Neural progenitor cell (in vitro differentiated cells): ENCODE results near the gene C2CD3. TPM values are rescaled to one million over a fixed set of nuclear protein-coding genes. Genes with fewer than 3 reads are reported as not detected.

Experiments used
- DNase-seq: peaks from one replicate; pipeline ENCODE4 v3.0.0-alpha.2; 2016; ENCODE audit warnings: low spot score
- H2AFZ ChIP-seq: fragments of 200-600 bp; sonication (generic); replicated peaks from 2 replicates; pipeline ENCODE4 v1.6.1; 2016; ENCODE audit warnings: antibody characterized with exemption
- H3F3A ChIP-seq: fragments of 200-600 bp; sonication (generic); 2 replicates; pipeline ENCODE4 v1.6.1; 2016; ENCODE audit warnings: antibody characterized with exemption, low read depth
- H3K27ac ChIP-seq: fragments of 200-600 bp; sonication (generic); 2 replicates; pipeline ENCODE4 v1.5.1; 2016; ENCODE audit warnings: mild to moderate bottlenecking
- H3K27me3 ChIP-seq: fragments of 200-600 bp; sonication (generic); 2 replicates; pipeline ENCODE4 v1.6.1; 2016; ENCODE audit warnings: mild to moderate bottlenecking, moderate library complexity
- H3K36me3 ChIP-seq: fragments of 200-600 bp; sonication (generic); 2 replicates; pipeline ENCODE4 v1.5.1; 2016
- H3K4me1 ChIP-seq: fragments of 200-600 bp; sonication (generic); 2 replicates; pipeline ENCODE4 v1.6.1; 2016; ENCODE audit warnings: mixed run types
- H3K4me2 ChIP-seq: fragments of 200-600 bp; sonication (generic); 2 replicates; pipeline ENCODE4 v1.6.1; 2016
- H3K4me3 ChIP-seq: fragments of 200-600 bp; sonication (generic); 2 replicates; pipeline ENCODE4 v1.5.1; 2016
- H3K79me2 ChIP-seq: fragments of 200-600 bp; sonication (generic); 2 replicates; pipeline ENCODE4 v1.6.1; 2016; ENCODE audit warnings: low read depth
- H3K9ac ChIP-seq: fragments of 200-600 bp; sonication (generic); 2 replicates; pipeline ENCODE4 v1.6.1; 2016
- H3K9me3 ChIP-seq: fragments of 200-600 bp; sonication (generic); 2 replicates; pipeline ENCODE4 v1.5.1; 2016; ENCODE audit warnings: low read depth
- H4K20me1 ChIP-seq: fragments of 200-600 bp; sonication (generic); 2 replicates; pipeline ENCODE4 v1.6.1; 2016; ENCODE audit warnings: low read depth
- H3K27ac Mint-ChIP-seq: 3 replicates; pipeline ENCODE4 v1.8.0; 2021; ENCODE audit warnings: mixed read lengths
- H3K27me3 Mint-ChIP-seq: 2 replicates; pipeline ENCODE4 v1.8.0; 2022; ENCODE audit warnings: low read depth, mild to moderate bottlenecking, inconsistent platforms, moderate library complexity, mixed read lengths; ENCODE audit not compliant: insufficient read depth
- H3K36me3 Mint-ChIP-seq: 3 replicates; pipeline ENCODE4 v1.8.0; 2021; ENCODE audit warnings: mixed read lengths
- H3K4me1 Mint-ChIP-seq: 3 replicates; pipeline ENCODE4 v1.8.0; 2021; ENCODE audit warnings: mixed read lengths
- H3K4me3 Mint-ChIP-seq: 3 replicates; pipeline ENCODE4 v1.8.0; 2021; ENCODE audit warnings: mild to moderate bottlenecking, moderate library complexity, mixed read lengths
- H3K9me3 Mint-ChIP-seq: 3 replicates; pipeline ENCODE4 v1.8.0; 2020; ENCODE audit warnings: mixed read lengths
- EZH2 ChIP-seq: fragments of 200-600 bp; sonication (generic); IDR thresholded peaks from 2 replicates; pipeline ENCODE4 v1.6.1; 2017; ENCODE audit warnings: antibody characterized with exemption, mild to moderate bottlenecking, moderate library complexity
- EZH2phosphoT487 ChIP-seq: fragments of 200-600 bp; sonication (generic); IDR thresholded peaks from 2 replicates; pipeline ENCODE4 v1.6.1; 2017; ENCODE audit warnings: antibody characterized with exemption
- total RNA-seq: library from RNA; depleted of rRNA; stranded (reverse); fragments of >200 nt; gene quantifications from 2 replicates; pipeline ENCODE4 v1.2.3, GENCODE V29; 2015; ENCODE audit warnings: low replicate concordance
- TF ChIP-seq, protein P1 (sequence below): fragments of 200-600 bp; sonication (generic); IDR thresholded peaks from 2 replicates; pipeline ENCODE4 v1.5.1; 2017; ENCODE audit warnings: antibody characterized with exemption, mild to moderate bottlenecking

Gene C2CD3
- total RNA-seq, 1 donor from 2014 or later, result 19.6 TPM

DNA sequence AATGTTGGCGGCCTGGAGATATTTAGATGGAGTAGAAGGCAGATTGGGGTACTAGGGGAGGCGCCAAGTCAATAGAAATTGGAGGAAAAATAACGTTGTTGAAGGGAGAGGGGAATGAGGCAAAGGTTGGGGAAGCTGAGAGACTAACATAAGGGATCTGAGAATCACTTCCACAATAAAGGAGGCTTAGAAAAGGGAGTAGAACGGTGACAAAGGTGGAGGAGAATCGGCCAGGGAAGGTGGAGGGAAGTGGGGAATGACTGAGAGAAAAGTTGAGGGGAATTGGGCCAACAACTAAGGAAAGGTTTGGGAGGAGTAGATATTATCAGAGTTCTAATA lies 797 bp upstream of the C2CD3 start:
- H3K4me3 ChIP-seq, result peak overlapping the region; percentile 95
- H3K4me3 Mint-ChIP-seq, result no peak overlapping the region
- TF ChIP-seq EZH2phosphoT487, result no peak
- no peak for TF ChIP-seq EZH2
- TF ChIP-seq, protein P1, sequence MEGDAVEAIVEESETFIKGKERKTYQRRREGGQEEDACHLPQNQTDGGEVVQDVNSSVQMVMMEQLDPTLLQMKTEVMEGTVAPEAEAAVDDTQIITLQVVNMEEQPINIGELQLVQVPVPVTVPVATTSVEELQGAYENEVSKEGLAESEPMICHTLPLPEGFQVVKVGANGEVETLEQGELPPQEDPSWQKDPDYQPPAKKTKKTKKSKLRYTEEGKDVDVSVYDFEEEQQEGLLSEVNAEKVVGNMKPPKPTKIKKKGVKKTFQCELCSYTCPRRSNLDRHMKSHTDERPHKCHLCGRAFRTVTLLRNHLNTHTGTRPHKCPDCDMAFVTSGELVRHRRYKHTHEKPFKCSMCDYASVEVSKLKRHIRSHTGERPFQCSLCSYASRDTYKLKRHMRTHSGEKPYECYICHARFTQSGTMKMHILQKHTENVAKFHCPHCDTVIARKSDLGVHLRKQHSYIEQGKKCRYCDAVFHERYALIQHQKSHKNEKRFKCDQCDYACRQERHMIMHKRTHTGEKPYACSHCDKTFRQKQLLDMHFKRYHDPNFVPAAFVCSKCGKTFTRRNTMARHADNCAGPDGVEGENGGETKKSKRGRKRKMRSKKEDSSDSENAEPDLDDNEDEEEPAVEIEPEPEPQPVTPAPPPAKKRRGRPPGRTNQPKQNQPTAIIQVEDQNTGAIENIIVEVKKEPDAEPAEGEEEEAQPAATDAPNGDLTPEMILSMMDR, result no peak
- H2AFZ ChIP-seq, result peak overlapping the region; percentile 82
- H3K4me1 Mint-ChIP-seq, result peaks cover 4% of the 10 kb centered on the region
- H3K27ac ChIP-seq, result peak overlapping the region; percentile 61
- H3K36me3 ChIP-seq, result peaks cover 11% of the 10 kb centered on the region
- no peaks in the 10 kb centered on the region for H3K27me3 Mint-ChIP-seq
- H3K27me3 ChIP-seq, result no peaks in the 10 kb centered on the region
- H3K27ac Mint-ChIP-seq, result no peak overlapping the region
- H3K9me3 Mint-ChIP-seq, result no peaks in the 10 kb centered on the region
- H3F3A ChIP-seq, result peaks cover 16% of the 10 kb centered on the region
- H4K20me1 ChIP-seq, result peaks cover 10% of the 10 kb centered on the region
- peak overlapping the region; percentile 94 for H3K4me2 ChIP-seq
- H3K79me2 ChIP-seq, result peaks cover 72% of the 10 kb centered on the region
- DNase-seq, result no peak
- peaks cover 21% of the 10 kb centered on the region for H3K4me1 ChIP-seq
- H3K9ac ChIP-seq, result peak overlapping the region; percentile 82
- H3K9me3 ChIP-seq, result no peaks in the 10 kb centered on the region
- H3K36me3 Mint-ChIP-seq, result peaks cover 3% of the 10 kb centered on the region

DNA sequence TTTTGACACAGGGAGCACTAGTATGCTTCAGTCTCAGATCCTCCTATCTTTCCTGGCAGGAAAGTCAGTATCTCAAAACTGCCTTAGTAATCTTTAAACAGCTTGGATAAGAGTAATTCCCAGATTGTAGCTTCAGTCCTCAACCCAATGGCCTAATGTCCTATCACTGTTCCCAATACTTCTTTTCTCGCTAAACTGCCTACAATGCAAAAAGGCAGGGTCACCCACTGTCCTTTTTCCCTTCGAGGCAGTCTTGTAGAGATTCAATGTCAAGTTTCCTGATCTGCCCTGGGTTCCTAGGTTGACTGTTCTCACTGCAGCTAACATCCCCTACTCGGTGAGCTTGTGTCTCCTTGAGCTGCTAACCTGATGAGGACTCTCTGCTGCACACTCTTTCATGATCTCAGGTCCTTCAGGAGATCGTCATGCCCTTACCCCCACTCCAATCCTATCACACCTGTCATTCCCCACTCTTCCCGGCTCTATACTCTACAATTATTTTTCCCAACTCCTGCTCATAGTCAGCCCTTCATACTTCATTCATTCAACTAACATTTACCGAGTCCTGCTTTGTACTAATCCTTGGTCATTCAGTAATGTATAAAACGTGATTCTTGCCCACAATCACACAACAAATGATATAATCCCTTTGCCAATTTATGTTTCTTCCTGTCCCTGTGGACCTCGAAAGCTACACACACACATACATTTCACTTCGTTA lies 904 bp downstream of the C2CD3 start:
- peaks cover 62% of the 10 kb centered on the region for H3K79me2 ChIP-seq
- peak overlapping the region; percentile 43 for H3K27ac ChIP-seq
- H3K36me3 ChIP-seq, result peaks cover 11% of the 10 kb centered on the region

DNA sequence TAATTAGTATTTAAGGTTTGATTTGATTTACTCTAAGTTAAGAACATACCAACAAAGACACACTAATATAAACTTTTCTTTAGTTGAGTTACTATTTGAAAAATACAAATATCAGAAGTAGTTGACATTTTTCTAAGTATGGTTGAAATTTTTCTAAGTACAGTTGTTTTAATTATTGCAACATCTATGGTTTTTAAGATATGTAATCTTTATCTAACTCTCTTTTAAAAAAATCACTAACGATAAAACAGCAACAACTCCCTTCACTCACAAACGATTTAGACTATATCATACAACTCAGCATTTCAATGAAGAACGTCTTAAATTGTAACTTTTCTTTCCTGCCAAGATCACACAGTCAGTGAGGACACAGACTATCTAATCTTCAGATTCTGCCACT lies 2.0 kb downstream of the C2CD3 start:
- Histone ChIP-seq H3K27ac (no peak overlapping the region), H2AFZ (no peak overlapping the region), H4K20me1 (peaks cover 4% of the 10 kb centered on the region), H3K4me2 (peak overlapping the region; percentile 90), H3K27me3 (no peaks in the 10 kb centered on the region), H3K79me2 (peaks cover 51% of the 10 kb centered on the region), H3K4me1 (peaks cover 21% of the 10 kb centered on the region), H3K4me3 (peak overlapping the region; percentile 95), H3K9me3 (no peaks in the 10 kb centered on the region), H3K36me3 (peaks cover 11% of the 10 kb centered on the region), H3F3A (peaks cover 16% of the 10 kb centered on the region), H3K9ac (peak overlapping the region; percentile 6)
- Mint-ChIP-seq H3K36me3 (peaks cover 7% of the 10 kb centered on the region), H3K27ac (no peak overlapping the region), H3K4me3 (peak overlapping the region; percentile 38), H3K27me3 (no peaks in the 10 kb centered on the region), H3K9me3 (no peaks in the 10 kb centered on the region), H3K4me1 (peaks cover 4% of the 10 kb centered on the region)
- TF ChIP-seq EZH2phosphoT487, result no peak
- no peak for TF ChIP-seq EZH2
- TF ChIP-seq, protein P1, result no peak
- DNase-seq, result no peak

More for the DNA sequence above, 904 bp downstream of the C2CD3 start:
- H3K4me2 ChIP-seq, result peak overlapping the region; percentile 90
- peak overlapping the region; percentile 97 for H2AFZ ChIP-seq
- H3K4me3 ChIP-seq, result peak overlapping the region; percentile 95
- H3K27me3 Mint-ChIP-seq, result no peaks in the 10 kb centered on the region
- no peaks in the 10 kb centered on the region for H3K9me3 ChIP-seq
- no peaks in the 10 kb centered on the region for H3K9me3 Mint-ChIP-seq
- H4K20me1 ChIP-seq, result peaks cover 10% of the 10 kb centered on the region
- no peaks in the 10 kb centered on the region for H3K27me3 ChIP-seq
- H3F3A ChIP-seq, result peaks cover 16% of the 10 kb centered on the region
- peak overlapping the region; percentile 78 for H3K9ac ChIP-seq
- no peak overlapping the region for H3K4me3 Mint-ChIP-seq
- DNase-seq, result no peak
- H3K36me3 Mint-ChIP-seq, result peaks cover 3% of the 10 kb centered on the region
- peaks cover 21% of the 10 kb centered on the region for H3K4me1 ChIP-seq
- TF ChIP-seq, protein P1, result no peak
- TF ChIP-seq EZH2 (no peak), EZH2phosphoT487 (no peak)
- H3K27ac Mint-ChIP-seq, result no peak overlapping the region
- peaks cover 4% of the 10 kb centered on the region for H3K4me1 Mint-ChIP-seq
